ENCODE measurements around the gene TMEM176B. TPM values are rescaled to one million over a fixed set of nuclear protein-coding genes. Genes with fewer than 3 reads are reported as not detected.

TMEM176B gene
- total RNA-seq, 6 experiments from 2014 or later = 711 to 1,315 (median 795) TPM

- Histone ChIP-seq H3K36me3 (no peaks in the 10 kb centered on the region), H3K9me3 (no peaks in the 10 kb centered on the region), H3K27me3 (no peaks in the 10 kb centered on the region), H3K27ac (peak overlapping the region in 1 of 3 donors; percentile 29), H3K4me3 (no peak overlapping the region), H3K4me1 (peaks cover 0 to 9% (median 0%) of the 10 kb centered on the region in 4 donors)
- ATAC-seq (peak; percentile 56 to 81 (median 68)), DNase-seq (no peak)
- intact Hi-C loops (cut with DNase I) = no loop called here
- TF ChIP-seq POLR2A (IDR thresholded peaks at IDR 0.05) = no peak
- no peak for TF ChIP-seq CTCF (IDR thresholded peaks at IDR 0.05)
- 0% methylated on average over 2 of the region's 4 CpGs for WGBS (ENCODE audit: insufficient coverage, low coverage, low lambda C conversion rate, missing lambda C conversion rate)
Observed at GRCh38 chr7:150755473-150756099, 44.6 kb downstream of the TMEM176B start.

DNA sequence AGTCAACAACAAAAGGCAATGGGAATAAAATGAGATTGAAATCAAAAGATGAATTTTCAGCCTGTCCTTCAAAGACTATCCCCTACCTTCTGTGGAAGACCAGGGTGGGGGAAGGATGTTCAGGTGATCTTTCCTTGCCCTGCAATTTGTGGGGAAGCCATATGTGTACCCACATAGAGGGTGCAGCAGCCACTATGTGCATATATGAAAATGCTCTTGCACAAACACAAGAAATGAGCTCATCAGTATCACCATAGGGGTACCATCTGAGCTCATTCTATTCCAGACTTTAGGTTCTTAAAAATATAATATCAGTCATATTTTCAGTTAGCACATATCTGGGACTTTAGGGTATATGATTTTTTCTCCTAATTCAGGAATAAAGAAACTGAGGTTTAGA, 45.2 kb downstream of the TMEM176B start:
- Histone ChIP-seq H3K27me3 (no peaks in the 10 kb centered on the region), H3K4me1 (peaks cover 0 to 12% (median 2%) of the 10 kb centered on the region in 4 donors), H3K27ac (peak overlapping the region in 1 of 3 donors; percentile 5), H3K36me3 (no peaks in the 10 kb centered on the region), H3K9me3 (no peaks in the 10 kb centered on the region), H3K4me3 (no peak overlapping the region)
- DNase-seq (no peak), ATAC-seq (no peak)
- intact Hi-C loops (cut with DNase I) = no loop called here
- TF ChIP-seq CTCF (IDR thresholded peaks at IDR 0.05) (no peak), POLR2A (IDR thresholded peaks at IDR 0.05) (no peak)

- Histone ChIP-seq H3K27me3 (no peaks in the 10 kb centered on the region), H3K4me3 (no peak overlapping the region), H3K27ac (no peak overlapping the region), H3K4me1 (peaks cover 0 to 16% (median 5%) of the 10 kb centered on the region in 4 donors), H3K9me3 (no peaks in the 10 kb centered on the region), H3K36me3 (no peaks in the 10 kb centered on the region)
- DNase-seq = no peak
- ATAC-seq = peak; percentile 47 to 58 (median 56)
- peak; percentile 17 to 29 (median 24) for TF ChIP-seq CTCF (IDR thresholded peaks at IDR 0.05)
- TF ChIP-seq POLR2A (IDR thresholded peaks at IDR 0.05) = no peak
- intact Hi-C loops (cut with DNase I) = no loop called here
- WGBS (ENCODE audit: insufficient coverage, low coverage, low lambda C conversion rate, missing lambda C conversion rate) = 38% methylated on average over 3 of the region's 3 CpGs
Observed at GRCh38 chr7:150753826-150754603, 46.1 kb downstream of the TMEM176B start.

DNA sequence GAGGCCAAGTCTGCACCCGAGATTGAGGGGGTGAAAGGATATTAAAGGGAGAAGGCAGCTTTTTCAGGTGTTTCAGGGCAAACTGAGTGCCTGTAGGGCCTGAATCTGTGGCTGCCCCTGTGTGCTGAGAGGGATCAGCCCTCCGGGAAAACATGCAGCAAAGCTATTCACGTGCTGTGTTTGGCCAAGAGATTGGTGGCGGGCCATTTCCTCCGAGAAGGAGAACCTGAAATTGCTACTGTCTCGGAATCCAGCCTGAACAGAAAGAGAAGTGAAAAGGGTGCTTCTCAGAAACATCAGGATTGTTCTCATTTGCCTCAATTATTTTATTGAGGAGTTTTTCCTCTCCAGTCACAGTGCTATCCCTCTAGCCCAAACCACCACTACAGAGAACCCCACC, 46.9 kb downstream of the TMEM176B start:
- 60% methylated on average over 1 of the region's 6 CpGs for WGBS (ENCODE audit: insufficient coverage, low coverage, low lambda C conversion rate, missing lambda C conversion rate)
- no peak overlapping the region for H3K4me3 ChIP-seq
- no peaks in the 10 kb centered on the region for H3K36me3 ChIP-seq
- no peak for TF ChIP-seq CTCF (IDR thresholded peaks at IDR 0.05)
- no peak for TF ChIP-seq POLR2A (IDR thresholded peaks at IDR 0.05)
- DNase-seq (no peak), ATAC-seq (peak in 1 of 4 donors; percentile 13)
- no peak overlapping the region for H3K27ac ChIP-seq
- intact Hi-C loops (cut with DNase I) = no loop called here
- peaks cover 0 to 16% (median 5%) of the 10 kb centered on the region in 4 donors for H3K4me1 ChIP-seq
- H3K27me3 ChIP-seq = no peaks in the 10 kb centered on the region
- no peaks in the 10 kb centered on the region for H3K9me3 ChIP-seq
